Stimulated activated CD8-positive, alpha-beta memory T cell treated with anti-CD3 and anti-CD28 coated beads, Interleukin-2, amount 100 ng/mL, for 1 hour (primary cell): Measurements from ENCODE around the gene LEKR1.

Experiments used
- DNase-seq, 2 donors: peaks; one replicate each; pipeline ENCODE4 v3.0.0-alpha.2; 2020; ENCODE audit warnings: low read depth in 2 of 2

Gene LEKR1

DNA sequence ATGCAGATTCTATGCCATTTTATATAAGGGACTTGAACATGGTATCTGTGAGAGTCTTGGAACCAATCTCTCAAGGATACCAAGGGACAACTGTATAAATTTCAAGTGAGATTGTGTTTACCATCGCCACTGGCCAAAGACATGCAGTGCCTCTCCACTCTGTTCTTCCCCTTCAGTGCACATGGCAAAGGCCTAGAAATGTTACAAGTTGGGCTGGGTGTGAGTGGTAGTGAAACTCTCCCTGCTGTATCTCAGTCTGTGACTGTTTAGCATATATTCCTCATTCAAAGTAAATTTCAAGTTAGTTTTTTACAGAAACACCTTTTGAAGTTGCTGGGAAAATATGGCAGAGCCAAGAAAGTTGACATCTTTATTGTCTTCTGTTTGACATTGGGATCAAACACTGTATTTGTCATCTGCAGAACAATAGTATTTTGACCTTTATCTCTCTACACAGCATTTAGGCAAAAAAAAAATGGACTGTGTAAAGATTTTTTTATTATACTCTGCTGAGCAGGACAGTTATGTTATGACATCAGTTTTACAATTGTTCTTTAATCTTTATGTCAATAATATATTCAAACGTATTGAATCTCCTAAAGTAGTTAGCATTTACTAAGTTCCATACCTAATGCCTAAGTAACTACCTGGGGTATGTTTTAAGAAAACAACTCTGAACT, 232.4 kb downstream of the LEKR1 start:
- no peak for DNase-seq

GRCh38 chr3:157059181-157059580, 233.0 kb downstream of the LEKR1 start:
- no peak for DNase-seq

GRCh38 chr3:157059661-157060060, 233.5 kb downstream of the LEKR1 start:
- no peak for DNase-seq

DNA sequence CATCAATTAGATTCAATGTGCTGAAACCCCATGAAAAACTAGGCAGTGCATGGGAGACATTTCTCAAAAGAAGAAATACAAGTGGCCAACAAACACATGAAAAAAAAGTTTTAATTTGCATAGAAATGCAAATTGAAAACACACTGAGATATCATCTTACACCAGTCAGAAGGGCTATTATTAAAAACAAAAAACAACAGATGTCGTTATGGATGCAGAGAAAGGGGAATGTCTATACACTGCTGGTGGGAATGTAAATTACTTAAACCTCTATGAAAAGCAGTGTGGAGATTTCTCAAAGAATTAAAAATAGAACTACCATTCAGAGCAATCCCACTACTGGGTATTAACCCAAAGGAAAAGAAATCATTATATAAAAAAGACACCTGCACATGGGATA, 235.1 kb downstream of the LEKR1 start:
- DNase-seq: no peak

DNA sequence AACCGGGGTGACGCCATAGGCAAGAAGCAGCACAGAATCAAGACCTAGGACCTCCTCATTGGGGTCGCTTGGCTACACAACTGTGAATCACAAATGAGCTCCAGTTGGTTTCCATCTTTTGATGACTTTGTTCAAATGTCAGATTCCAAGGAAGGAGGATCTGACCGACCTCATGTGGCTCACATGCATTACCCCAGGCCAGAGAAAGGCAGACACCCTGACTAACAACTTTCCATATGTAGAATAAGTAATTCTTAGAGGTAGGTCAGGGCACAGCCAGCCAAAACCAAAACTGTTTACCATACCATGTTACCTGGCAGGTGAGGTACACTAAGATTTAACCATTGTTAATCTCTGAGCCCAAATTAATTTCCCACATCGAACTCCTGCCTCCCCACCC, 237.3 kb downstream of the LEKR1 start:
- no peak for DNase-seq

DNA sequence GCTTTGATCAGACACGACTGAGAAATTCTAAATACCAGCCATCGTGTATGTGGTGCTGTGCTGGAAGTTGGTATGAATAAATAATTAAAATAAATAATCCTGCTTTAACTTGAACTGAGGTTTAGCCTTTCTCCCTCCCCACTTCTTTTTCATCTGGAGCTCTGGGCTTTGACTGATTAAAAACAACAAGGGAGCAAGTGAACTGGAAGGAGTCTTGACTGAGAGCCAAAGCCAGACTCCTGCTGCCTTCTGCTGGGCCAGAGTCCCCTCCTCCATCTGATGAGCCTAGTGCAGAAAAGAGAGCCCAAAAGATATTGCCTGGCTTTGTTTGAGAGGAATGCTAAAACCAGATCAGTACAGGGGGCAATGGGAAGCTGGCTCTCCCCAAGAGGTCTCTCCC, 237.8 kb downstream of the LEKR1 start:
- no peak for DNase-seq

GRCh38 chr3:157064402-157064801, 238.2 kb downstream of the LEKR1 start:
- DNase-seq: no peak

DNA sequence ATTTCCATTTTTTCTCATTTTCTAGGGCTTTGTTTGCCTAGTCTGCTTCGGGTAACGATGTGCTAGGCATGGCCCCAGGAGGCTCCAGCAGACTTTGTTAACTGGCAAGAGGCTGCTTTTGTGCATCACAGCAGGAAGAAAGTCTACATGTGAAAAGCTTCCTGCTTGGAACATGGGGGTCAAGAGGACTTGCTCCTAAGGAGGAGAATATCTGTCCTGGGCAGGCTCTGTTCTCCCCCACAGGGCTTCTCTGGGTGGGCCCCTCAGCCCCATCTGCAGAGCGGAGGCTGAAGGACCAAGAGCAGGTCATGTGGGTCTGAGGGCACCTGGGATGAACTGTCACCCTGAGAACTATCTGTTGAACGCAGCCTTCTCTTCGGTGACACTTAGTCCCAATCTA, 239.0 kb downstream of the LEKR1 start:
- no peak for DNase-seq

DNA sequence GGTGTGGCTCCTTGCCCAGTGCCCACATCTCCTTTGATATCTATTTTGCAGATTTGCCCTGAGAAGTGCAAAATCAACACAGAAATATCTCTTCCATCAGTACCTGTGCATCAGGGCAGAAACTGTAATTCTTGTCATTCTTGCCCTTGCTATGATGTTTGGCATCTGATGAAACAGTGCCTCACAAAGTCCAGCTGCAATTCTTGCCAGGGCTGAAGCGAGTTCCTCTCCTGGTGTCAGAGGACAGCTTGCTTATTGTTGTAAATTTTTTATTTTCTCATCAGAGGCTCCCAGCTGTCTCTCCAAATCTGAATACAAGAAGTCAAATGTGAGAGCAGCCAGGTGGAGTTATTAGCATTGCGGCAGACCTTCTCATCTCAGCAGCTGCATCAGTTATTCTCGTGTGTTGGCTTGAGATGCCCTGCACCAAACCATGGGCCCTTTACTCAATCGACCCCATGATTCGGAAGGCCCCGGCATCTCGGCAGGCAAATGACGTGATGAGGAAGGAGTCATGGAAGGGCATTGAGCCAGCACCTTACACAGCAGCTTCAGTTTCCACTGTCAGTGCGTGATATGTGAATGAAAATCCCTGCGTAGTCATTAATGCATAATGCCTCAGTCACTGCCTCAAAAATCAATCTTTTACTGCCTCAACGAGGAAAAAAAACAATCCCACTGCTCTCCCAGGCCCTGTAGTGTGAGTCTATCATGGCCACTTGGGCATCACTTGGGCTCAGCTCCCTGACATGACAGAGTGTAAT, 240.4 kb downstream of the LEKR1 start:
- DNase-seq: no peak

DNA sequence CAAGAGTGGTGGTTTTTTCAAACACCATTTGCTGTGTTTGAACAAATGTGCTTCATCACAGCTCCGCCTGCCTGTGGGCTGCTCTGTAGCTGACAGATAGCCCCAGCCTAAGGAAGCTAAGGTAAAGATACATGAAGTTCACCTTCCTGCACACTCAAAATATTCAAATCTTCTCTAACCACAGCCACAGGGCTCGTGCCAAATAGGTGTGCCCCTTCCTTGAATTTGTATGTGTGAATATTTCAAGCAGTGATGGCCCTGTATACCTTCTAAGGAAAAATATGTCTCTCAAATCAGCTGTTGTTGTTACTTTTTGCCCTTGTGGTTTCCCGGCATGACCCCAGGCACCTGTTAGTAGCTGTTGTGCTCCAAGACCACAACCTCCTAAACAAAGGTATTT, 241.0 kb downstream of the LEKR1 start:
- DNase-seq: no peak

- DNase-seq: no peak
Measured at GRCh38 chr3:157069406-157069805, 243.3 kb downstream of the LEKR1 start.

DNA sequence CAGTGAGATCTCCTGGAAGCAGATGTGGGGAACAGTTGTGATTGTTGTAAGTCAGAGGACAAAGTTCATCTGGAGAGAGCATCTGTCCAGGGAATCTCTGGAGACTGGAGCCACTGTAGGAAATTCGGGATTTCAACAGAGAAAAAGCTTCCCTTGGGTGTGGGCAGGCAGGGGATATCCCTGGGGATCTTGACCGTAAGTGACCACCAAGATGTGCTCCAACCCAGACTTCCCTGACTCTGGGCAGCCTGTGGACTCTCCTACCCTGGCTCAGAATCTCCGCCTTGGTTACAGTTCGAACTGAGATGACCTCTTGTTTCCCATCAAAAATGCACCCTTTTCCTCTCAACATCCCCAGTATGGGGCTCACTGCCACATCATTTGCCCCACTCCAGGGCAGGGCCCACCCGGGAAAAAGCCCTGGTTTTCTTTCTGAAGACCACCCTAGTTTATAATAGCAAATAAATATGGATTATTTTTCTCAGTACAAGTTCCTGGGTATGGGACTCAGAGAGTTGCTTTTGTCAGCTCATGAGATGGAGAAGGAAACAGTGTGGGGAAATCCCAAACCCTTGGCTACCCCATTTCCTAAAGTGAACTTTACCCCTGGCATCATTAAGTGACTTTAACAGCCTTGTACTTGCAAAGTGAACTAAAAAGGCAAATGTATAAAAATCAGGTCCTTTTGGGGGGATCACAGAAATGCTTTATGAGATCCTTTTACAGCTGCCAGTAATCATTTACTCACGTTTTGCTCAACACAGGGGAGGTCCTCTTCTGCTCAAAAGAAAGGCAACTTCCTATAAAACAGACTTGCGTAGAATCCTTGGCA, 243.9 kb downstream of the LEKR1 start:
- no peak for DNase-seq

DNA sequence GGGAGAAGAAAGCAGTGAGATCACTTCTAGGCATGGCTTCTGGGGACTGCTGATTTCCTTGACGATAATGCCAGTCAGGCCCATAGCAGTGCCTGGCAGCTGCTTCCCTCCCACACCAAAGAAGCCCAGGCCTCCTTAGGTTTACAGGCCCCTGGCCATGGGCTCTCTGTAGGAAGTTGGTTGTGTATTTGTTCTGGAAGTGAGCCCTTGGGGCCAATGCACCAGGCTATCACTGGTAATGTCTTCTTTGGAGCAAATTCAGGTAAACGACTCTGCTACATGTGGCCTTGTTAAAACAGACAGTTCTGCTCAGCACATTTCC, 244.5 kb downstream of the LEKR1 start:
- no peak for DNase-seq

DNA sequence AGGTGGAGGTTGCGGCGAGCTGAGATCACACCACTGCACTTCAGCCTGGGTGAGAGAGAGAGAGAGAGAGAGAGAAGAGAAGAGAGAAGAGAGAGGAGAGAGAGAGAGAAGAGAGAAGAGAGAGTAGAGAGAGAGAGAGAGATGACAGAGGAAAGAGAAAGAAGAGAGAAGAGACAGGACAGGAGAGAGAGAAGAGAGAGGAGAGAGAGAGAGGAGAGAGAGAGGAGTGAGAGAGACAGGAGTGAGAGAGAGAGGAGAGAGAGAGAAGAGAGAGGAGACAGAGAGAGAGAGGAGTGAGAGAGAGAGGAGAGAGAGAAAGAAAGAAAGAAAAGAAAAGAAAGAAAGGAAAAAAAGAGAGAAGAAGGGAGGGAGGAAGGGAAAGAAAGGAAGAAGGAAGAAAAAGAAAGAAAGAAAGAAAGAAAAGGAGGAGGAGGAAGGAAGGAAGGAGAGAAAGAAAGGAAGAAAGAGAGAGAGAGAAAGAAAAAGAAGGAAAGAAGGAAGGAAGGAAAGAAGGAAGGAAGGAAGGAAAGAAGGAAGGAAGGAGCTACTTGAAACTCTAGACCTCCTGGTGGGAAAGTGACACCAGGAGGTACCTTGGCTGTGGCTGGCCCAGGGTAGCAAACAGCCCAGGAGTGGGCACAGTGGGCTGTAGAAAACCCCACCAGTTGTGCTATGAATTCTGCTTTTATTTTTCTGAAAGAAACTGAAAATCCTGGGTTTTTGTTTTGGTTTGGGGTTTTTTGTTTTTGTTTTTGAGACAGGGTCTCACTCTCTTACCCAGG, 245.8 kb downstream of the LEKR1 start:
- no peak for DNase-seq

- no peak for DNase-seq
Measured at GRCh38 chr3:157073810-157074209, 247.7 kb downstream of the LEKR1 start.

DNA sequence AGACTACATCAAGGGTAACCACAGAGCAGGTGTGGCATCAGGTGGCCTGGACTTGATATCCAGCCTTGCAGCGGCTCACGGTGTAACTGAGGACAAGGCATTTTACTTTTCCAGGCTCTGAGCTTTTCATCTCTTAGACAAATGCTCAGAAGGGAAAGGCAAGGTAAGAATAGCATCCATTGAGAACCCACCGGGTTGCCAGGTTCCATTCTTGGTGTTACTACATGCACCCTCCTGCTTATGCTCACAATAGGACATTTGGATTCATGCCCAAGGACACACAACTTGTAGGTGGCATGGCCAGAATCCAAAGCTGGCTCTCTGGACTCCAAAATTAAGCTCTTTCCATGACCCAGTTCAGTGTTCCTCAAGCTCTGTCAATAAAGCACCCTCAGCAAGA, 248.3 kb downstream of the LEKR1 start:
- DNase-seq: no peak

- no peak for DNase-seq
Measured at GRCh38 chr3:157074981-157075380, 248.8 kb downstream of the LEKR1 start.

GRCh38 chr3:157075693-157076420, 249.7 kb downstream of the LEKR1 start:
- DNase-seq: no peak

GRCh38 chr3:157077565-157077991, 251.4 kb downstream of the LEKR1 start:
- DNase-seq: no peak

GRCh38 chr3:157078131-157078810, 252.1 kb downstream of the LEKR1 start:
- DNase-seq: no peak

GRCh38 chr3:157078811-157079185, 252.6 kb downstream of the LEKR1 start:
- no peak for DNase-seq
